HEK293 (cell line): ENCODE measurements around the gene NUDCD3.

ENCODE experiments used
- CTCF ChIA-PET: fragments of 350-600 bp; formaldehyde crosslinking; extraction: SDS; loops from one replicate; lab custom pipeline; 2021; ENCODE audit warnings: antibody characterized with exemption; lab: Yijun Ruan, JAX
- POLR2A ChIA-PET: fragments of 300-600 bp; formaldehyde crosslinking; extraction: SDS; loops from one replicate; lab custom pipeline; 2020; ENCODE audit warnings: antibody characterized with exemption, inconsistent platforms; lab: Yijun Ruan, JAX
- H3K27ac ChIP-seq: fragments of 200-500 bp; sonication (Bioruptor generic); 2 replicates; pipeline ENCODE4 v1.5.1; 2014; ENCODE audit warnings: low read depth, low read length, control low read depth, inconsistent platforms; ENCODE audit errors: extremely low read depth
- H3K36me3 ChIP-seq, 2 experiments: fragments of 200-500 bp in 1 of 2; sonication (Bioruptor generic) in 1 of 2; 1 replicate in 1 of 2; 2 replicates in 1 of 2; pipeline ENCODE4 v1.5.1; 2014 to 2017; ENCODE audit warnings: inconsistent platforms in 2 of 2, low read length in 2 of 2; ENCODE audit not compliant: control insufficient read depth in 2 of 2, insufficient read depth in 1 of 2
- H3K4me1 ChIP-seq: fragments of 200-500 bp; sonication (Bioruptor generic); 2 replicates; pipeline ENCODE4 v1.5.1; 2014; ENCODE audit warnings: mild to moderate bottlenecking, low read length, inconsistent platforms; ENCODE audit not compliant: control insufficient read depth, insufficient read depth
- H3K4me3 ChIP-seq: 2 replicates; pipeline ENCODE4 v1.5.1; 2011; ENCODE audit warnings: low read depth, mild to moderate bottlenecking, control low read depth, low read length, moderate library complexity
- H3K9me3 ChIP-seq: fragments of 200-500 bp; sonication (Bioruptor generic); 2 replicates; pipeline ENCODE4 v1.5.1; 2014; ENCODE audit warnings: low read depth, low read length, inconsistent platforms; ENCODE audit not compliant: control insufficient read depth, insufficient read depth
- BCL11B ChIP-seq: fragments of 450-650 bp; formaldehyde crosslinking; IDR thresholded peaks from 2 replicates; pipeline ENCODE4 v1.5.1; 2016; ENCODE audit warnings: low read depth, missing biosample characterization, missing genetic modification characterization
- GLIS2 ChIP-seq: fragments of 450-650 bp; formaldehyde crosslinking; IDR thresholded peaks from 2 replicates; pipeline ENCODE4 v1.5.1; 2016; ENCODE audit warnings: missing biosample characterization, missing genetic modification characterization
- HOXA7 ChIP-seq: sonication (generic); formaldehyde crosslinking; IDR thresholded peaks from 2 replicates; pipeline ENCODE4 v1.8.1; 2022; ENCODE audit warnings: missing genetic modification reagents, borderline replicate concordance
- HOXC10 ChIP-seq: sonication (generic); formaldehyde crosslinking; IDR thresholded peaks from 2 replicates; pipeline ENCODE4 v1.8.1; 2023; ENCODE audit warnings: mild to moderate bottlenecking, missing genetic modification reagents
- PRDM1 ChIP-seq: fragments of 450-650 bp; formaldehyde crosslinking; IDR thresholded peaks from 2 replicates; pipeline ENCODE4; 2016; ENCODE audit warnings: missing biosample characterization, missing genetic modification characterization
- PRDM2 ChIP-seq: fragments of 450-650 bp; formaldehyde crosslinking; IDR thresholded peaks from 2 replicates; pipeline ENCODE4 v1.5.1; 2016; ENCODE audit warnings: missing biosample characterization, missing genetic modification characterization, borderline replicate concordance
- SP2 ChIP-seq: fragments of 450-650 bp; formaldehyde crosslinking; IDR thresholded peaks from 2 replicates; pipeline ENCODE4 v1.5.1; 2016; ENCODE audit warnings: missing biosample characterization, missing genetic modification characterization
- ZBTB26 ChIP-seq: fragments of 450-650 bp; formaldehyde crosslinking; optimal IDR thresholded peaks from 2 replicates; pipeline ENCODE3; 2016; ENCODE audit warnings: missing biosample characterization, mild to moderate bottlenecking, missing genetic modification characterization
- ZBTB49 ChIP-seq: fragments of 450-650 bp; formaldehyde crosslinking; IDR thresholded peaks from 2 replicates; pipeline ENCODE4 v1.5.1; 2016; ENCODE audit warnings: missing biosample characterization, missing genetic modification characterization, low read depth
- ZBTB8A ChIP-seq: fragments of 450-650 bp; formaldehyde crosslinking; IDR thresholded peaks from 2 replicates; pipeline ENCODE4 v1.5.1; 2016; ENCODE audit warnings: missing biosample characterization, missing genetic modification characterization
- ZFP37 ChIP-seq: fragments of 450-650 bp; formaldehyde crosslinking; IDR thresholded peaks from 2 replicates; pipeline ENCODE4 v1.5.1; 2016; ENCODE audit warnings: missing biosample characterization, missing genetic modification characterization
- ZNF211 ChIP-seq: fragments of 450-650 bp; formaldehyde crosslinking; IDR thresholded peaks from 2 replicates; pipeline ENCODE4 v1.5.1; 2016; ENCODE audit warnings: low read depth, missing biosample characterization, missing genetic modification characterization
- ZNF302 ChIP-seq: fragments of 450-650 bp; formaldehyde crosslinking; IDR thresholded peaks from 2 replicates; pipeline ENCODE4 v1.5.1; 2016; ENCODE audit warnings: missing biosample characterization, missing genetic modification characterization, low read depth
- ZNF529 ChIP-seq: fragments of 450-650 bp; formaldehyde crosslinking; IDR thresholded peaks from 2 replicates; pipeline ENCODE4 v1.5.1; 2017; ENCODE audit warnings: missing genetic modification characterization, missing biosample characterization; ENCODE audit not compliant: insufficient replicate concordance
- ZNF701 ChIP-seq: fragments of 450-650 bp; formaldehyde crosslinking; IDR thresholded peaks from 2 replicates; pipeline ENCODE4 v1.5.1; 2016; ENCODE audit warnings: missing biosample characterization, missing genetic modification characterization
- ZSCAN23 ChIP-seq: fragments of 450-650 bp; formaldehyde crosslinking; IDR thresholded peaks from 2 replicates; pipeline ENCODE4 v1.5.1; 2016; ENCODE audit warnings: missing biosample characterization, missing genetic modification characterization
- ZSCAN5A ChIP-seq: fragments of 450-650 bp; formaldehyde crosslinking; IDR thresholded peaks from 2 replicates; pipeline ENCODE4 v1.5.1; 2016; ENCODE audit warnings: missing biosample characterization, missing genetic modification characterization

NUDCD3 gene

GRCh38 chr7:44520574-44520973 is 30.1 kb upstream of the NUDCD3 start:
- Histone ChIP-seq H3K4me3 (no peak overlapping the region), H3K27ac (no peak overlapping the region), H3K9me3 (no peaks in the 10 kb centered on the region), H3K4me1 (no peaks in the 10 kb centered on the region), H3K36me3 (no peaks in the 10 kb centered on the region)
- TF ChIP-seq HOXC10 (CRISPR knock-in tag) = no peak
- TF ChIP-seq GLIS2 (tag by site-specific recombination) = no peak
- TF ChIP-seq ZNF701 (tag by site-specific recombination) = no peak
- no peak for TF ChIP-seq ZNF302 (tag by site-specific recombination)
- TF ChIP-seq PRDM1 (tag by site-specific recombination) = no peak
- no peak for TF ChIP-seq HOXA7 (CRISPR knock-in tag)
- no peak for TF ChIP-seq ZBTB26 (tag by site-specific recombination)
- no peak for TF ChIP-seq PRDM2 (tag by site-specific recombination)
- no peak for TF ChIP-seq ZFP37 (tag by site-specific recombination)
- TF ChIP-seq ZNF529 (tag by site-specific recombination) = no peak
- no peak for TF ChIP-seq ZBTB49 (tag by site-specific recombination)
- no peak for TF ChIP-seq ZNF211 (tag by site-specific recombination)
- TF ChIP-seq ZBTB8A = no peak
- no peak for TF ChIP-seq BCL11B
- TF ChIP-seq ZSCAN5A (tag by site-specific recombination) = no peak
- TF ChIP-seq ZSCAN23 = no peak
- TF ChIP-seq SP2 (tag by site-specific recombination) = no peak
- ChIA-PET CTCF (interaction anchor here (2.8 kb wide), 1 partner anchor 14 kb away, joined by 16 read pairs; no protein-coding TSS in a partner anchor), POLR2A (no interaction called here)
